Measurements from ENCODE around the gene SH2D3A.

The SH2D3A gene

DNA sequence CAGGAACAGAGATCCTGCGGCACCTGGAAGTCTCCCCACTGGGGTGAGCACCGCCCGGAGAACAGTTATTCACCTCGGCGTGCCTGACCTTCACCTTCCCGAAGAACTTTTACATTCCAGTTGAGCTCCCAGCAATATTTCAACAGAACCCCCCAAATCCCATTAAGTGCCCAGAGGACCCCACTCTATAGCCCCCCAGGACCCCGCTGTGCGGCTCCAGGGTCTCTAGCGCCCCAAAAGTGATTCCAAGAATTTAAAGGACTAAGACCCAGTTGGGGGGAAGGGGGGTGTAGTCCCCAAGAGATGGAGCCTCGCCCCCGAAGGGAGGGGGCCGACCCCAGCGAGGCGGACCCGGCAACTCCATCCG, 30.3 kb downstream of the SH2D3A start:
- DNase-seq: no peak

DNA sequence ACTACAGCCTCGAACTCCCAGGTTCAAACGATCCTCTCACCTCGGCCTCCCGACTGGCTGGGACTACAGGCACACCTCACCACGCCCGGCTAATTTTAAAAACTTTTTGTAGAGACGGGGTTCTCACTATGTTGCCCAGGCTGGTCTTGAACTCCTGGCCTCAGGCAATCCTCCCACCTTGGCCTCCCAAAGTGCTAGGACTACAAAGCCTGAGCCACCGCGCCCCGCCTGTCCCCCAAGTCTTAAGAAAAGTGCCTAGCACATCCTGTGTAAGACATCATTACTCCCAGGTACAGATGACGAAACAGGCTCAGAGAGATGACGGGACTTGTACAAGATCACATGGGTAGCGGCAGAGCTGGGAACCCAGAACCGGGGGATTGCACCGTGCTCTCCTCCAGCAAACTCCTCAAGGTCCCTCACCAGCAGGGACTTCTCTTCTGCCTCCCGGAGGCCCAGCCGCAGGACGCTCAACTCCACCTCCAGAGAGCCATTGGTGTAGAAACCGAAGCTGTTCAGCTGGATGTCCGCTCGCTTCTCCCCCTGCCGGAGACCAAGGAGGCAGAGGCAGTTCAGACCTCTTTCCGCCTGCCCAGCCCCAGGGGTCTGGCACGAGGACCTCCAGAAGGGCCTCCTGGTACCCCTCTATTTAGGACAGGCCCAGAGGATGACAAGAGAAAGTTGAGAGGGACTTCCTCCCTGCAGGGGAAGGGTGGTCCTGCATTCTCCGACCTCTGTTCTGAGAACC, 30.9 kb downstream of the SH2D3A start:
- peak; percentile 76 for DNase-seq

DNA sequence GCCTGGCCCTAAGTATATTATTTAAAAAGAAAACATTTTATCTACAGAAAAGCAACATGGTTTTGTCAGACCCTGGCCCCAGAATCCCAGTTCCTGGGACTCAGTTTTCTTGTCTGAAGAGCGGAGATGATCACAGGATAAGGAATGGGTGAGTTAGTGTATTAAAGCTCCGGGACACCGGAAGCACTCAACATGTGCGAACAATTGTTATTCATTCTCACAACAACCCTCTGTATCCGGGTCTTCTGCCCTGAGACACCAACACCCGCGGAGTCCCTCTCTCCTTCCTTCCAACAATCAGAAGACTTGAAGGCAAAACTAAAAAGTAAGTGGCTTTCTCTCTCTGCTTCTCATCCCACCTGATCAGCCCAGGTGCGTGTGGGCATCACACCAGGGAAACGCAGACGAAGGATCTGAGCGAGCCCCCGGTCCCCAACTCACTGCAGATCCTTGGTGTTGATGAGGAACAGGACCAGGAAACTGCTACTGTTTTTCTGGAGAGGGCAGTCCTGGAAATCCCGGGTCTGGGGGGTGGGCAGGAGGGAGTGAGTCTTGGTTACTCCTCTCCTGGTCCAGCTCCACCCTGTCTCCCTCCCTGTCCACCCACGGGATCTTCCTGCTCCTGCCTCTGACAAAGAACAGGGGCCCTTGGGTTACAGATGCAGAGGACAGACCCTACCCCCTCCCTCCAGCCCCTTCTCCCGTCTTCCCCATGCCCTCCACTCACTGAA, 31.9 kb downstream of the SH2D3A start:
- no peak for DNase-seq

DNA sequence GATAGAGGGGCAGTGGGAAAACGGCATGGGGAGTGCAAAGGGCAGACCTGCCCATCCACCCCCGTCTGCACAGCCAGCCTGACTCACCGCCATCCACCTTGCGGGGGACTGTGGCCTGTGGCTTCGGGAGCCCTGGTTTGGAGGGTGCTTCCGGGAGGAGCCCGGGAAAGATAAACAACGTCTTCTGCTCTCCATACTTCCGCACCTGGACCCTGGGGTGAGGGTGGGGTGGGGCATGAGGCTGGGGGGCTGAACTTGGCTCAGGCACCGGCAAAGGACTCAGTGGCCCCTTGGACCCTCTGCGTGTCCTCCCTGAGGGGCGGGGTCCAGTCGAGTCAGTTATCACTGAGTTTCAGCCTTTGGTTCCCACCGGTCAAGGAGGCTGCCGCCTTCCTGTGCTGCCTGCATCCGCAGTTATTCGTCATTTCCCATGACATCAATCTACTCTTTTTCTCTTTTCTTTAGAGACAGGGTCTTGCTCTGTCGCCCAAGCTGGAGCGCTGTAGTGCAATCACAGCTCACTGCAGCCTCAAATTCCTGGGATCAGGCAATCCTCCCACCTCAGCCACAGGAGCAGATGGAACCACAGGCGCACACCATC, 33.0 kb downstream of the SH2D3A start:
- DNase-seq: no peak

DNA sequence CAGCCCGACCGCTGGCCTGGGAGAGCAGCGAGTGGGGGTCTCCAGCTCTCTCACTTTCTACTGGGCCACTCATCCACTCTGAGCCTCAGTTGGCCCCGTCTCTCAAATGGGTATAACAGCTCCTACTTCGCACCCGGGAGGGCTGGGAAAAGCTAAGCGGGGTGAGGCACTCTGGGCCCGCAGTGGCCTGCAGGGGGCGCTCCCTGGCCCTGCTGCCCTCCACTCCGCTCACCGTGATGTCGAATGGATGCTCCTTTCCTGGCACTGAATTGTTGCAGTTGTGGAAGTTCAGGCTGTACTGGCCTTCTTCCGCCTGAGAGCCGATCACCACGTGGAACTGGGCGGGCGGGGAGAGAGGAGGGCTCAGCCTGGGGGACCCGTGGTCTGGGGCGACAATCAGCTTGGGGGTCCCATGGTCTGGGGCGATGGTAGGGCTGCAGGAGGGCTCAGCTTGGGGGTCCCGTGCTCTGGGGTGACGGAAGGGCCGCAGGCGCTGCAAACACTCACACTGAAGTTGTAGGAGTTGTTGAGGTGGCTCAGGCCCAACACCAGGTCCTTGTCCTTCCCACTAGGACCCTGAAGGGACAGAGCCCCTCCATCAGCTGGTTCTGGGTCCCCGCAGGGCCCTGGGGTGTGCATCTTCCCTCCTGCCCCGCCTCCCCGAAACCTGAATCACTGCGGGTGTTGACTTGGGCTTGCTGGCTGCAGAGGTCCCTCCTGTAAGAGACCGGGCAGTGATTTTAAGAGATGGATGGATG, 33.7 kb downstream of the SH2D3A start:
- no peak for DNase-seq

DNA sequence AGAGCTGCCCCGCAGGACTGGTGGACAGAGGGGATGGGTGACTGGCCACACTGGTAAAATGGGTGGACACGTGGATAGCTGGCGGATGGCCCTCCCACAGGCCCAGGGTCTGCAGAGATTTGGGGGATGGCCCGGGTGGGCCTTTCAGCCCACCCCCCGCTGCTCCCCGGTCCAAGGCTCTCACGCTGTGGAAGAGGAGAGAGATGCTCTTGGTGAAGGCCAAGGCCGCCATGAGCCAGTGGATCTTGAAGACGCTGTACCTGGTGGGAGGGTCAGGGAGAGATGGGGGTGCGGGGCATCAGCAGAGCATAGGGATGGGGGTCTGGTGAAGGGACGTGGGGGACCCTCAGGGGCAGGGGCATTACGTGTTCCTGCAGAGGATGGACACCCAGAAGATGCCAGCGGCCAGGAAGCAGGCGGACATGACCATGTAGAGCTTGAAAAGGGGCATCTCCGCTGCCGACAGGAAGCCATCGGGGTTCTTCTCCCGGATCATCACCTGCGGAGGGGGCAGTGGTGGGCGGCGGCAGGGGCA, 34.4 kb downstream of the SH2D3A start:
- DNase-seq: no peak

DNA sequence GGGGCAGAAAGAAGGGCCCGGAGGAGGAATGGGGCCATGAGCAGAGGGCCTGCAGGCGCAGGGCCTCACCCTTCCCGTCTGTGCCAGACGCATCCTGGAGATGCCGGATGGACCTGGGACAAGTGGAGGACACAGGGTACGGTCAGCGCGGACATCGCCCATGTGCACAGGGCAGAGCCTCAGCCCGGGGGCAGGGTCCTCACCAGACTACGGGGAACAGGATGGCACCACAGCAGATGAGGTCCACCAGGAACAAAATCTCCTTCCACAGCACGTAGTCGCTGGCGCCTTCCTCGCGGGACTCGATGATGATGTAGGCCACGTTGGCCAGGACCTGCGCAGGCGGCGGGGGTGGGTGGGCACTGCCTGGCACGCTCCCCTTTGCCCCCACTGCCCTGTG, 35.4 kb downstream of the SH2D3A start:
- DNase-seq: no peak

DNA sequence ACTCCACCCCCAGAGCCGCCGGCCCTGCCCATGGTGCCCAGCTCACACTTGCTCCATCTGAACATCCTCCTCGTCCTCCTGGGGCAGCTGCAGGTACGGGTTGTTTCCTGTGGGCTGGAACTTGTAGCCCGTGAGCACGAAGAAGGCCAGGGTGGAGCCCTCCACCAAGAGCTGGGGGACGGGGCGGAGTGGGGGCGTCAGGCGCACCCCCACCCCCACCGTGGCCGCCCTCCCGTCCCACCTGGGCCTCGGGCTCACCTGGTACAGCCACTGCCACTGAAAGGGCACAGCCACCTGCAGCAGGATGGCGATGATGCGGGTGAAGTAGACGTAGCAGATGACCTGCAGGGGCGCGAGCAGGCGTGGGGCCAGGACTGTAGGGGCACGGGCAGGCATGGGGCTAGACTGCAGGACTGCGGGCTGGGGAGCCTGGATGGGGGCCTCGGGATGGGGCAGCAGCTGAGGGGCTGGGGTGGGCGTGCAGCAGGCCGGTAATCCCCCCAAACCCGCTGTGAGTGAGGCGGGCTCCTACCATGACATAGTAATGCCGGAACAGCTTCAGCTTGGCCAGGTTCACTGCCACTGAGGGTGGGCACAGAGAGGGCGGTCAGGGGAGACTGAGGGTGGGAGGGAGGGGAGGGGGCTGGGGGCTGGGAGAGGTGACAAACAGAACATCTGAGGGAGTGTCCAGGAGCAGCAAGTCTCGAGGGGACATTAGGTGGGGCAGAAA, 36.1 kb downstream of the SH2D3A start:
- DNase-seq: no peak

DNA sequence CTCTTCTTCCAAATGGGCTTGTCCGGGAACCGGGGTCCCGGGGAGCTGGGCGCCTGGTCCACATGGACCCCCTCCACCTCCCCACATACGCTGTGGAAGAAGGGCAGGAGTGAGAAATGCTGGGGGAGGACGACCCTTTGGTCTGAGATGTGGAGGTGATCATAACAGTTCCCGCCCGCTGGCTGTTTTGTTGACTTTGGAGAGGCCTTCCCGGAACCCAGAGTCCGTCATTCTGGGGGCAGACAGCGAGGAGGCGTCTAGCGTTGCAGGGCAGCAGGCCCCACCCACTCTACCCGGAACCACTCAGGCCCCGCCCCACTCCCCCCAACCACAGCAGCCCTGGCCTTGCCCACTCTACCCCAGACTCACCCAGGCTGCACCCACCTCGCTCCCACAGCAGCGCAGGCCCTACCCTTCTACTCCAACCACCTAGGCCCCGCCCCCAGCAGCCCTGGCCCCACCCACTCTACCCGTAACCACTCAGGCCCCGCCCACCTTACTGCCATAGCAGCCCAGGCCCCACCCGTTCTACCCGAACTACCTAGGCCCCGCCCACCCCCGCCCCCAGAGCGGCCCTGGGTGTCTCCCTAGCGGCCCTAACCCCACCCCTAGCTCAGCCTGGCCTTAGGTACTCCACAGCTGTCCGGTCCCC, 37.0 kb downstream of the SH2D3A start:
- no peak for DNase-seq

DNA sequence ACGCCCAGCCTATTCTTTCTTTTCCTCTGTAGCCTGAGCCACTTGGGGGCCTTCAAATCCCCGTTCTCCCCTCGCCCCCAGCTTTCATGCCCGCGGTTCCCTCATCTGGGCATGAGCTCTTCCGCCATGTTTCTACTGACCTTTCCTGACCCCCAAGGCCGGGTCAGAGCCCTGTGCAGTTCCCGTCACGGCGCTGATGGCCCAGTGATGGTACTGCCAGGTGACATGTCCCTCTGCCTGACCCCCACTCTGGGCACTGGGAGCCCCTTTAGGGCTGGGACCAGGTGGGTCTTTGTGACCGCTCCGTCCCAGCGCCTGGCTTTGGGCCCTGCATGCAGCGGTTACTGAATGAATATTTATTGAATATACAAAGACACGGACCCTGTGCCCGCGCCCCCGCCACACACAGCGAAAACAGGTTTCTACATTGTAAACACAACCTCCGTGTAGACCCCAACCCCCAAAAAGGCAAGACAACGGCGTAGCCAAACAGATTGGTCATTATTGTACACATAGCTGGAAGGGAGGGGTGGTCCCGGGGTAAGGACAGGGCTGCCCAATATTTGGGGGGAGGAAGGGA, 37.6 kb downstream of the SH2D3A start:
- no peak for DNase-seq

DNA sequence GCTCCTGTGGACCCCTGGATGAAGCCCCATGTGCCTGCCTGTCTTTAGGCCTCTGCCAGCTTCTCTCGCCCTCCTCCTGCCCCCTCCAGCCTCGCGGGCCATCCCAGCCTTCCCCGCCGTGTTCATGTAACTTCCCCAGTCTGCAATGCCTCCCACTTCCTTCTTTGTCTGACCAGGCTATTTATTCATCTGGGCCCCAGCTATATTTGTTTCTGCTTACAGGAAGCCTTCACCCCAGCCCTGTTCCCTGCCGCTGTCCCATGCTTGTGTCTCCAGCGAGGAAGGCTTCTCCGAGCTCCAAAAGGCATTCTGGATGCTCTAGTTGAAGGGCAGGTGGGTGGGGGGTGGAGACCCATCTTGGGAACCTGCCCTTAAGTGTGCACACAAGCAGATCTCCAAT, 38.9 kb downstream of the SH2D3A start:
- DNase-seq: peak; percentile 36

DNA sequence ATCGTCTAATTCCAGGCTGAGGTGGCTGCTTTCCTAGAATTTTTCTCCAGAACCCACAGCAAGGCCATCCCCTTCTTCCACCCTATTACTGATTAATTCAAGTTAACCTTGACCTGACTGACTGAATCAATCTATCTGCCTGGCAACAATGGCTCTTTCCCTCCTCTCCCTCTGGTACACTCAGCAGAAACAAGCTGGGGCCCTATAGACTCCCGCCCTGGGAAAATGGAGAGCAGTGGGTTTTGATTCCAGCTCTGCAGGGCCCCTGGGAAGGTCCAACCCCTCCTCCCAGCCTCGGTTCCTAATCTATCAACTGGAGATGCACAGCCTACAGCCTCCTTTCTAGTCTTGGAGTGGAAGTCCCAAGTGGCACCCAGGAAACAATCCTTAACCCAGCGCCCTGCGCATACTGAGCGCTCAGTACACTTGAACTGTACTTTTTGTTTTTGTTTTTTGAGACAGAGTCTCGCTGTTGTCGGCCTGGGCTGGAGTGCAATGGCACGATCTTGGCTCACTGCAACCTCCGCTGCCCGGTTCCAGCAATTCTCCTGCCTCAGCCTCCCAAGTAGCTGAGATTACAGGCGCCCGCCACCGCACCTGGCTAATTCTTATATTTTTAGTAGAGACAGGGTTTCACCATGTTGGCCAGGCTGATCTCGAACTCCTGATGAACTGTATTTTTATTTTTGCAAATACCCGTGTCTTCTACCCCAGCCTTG, 41.6 kb downstream of the SH2D3A start:
- DNase-seq: no peak

DNA sequence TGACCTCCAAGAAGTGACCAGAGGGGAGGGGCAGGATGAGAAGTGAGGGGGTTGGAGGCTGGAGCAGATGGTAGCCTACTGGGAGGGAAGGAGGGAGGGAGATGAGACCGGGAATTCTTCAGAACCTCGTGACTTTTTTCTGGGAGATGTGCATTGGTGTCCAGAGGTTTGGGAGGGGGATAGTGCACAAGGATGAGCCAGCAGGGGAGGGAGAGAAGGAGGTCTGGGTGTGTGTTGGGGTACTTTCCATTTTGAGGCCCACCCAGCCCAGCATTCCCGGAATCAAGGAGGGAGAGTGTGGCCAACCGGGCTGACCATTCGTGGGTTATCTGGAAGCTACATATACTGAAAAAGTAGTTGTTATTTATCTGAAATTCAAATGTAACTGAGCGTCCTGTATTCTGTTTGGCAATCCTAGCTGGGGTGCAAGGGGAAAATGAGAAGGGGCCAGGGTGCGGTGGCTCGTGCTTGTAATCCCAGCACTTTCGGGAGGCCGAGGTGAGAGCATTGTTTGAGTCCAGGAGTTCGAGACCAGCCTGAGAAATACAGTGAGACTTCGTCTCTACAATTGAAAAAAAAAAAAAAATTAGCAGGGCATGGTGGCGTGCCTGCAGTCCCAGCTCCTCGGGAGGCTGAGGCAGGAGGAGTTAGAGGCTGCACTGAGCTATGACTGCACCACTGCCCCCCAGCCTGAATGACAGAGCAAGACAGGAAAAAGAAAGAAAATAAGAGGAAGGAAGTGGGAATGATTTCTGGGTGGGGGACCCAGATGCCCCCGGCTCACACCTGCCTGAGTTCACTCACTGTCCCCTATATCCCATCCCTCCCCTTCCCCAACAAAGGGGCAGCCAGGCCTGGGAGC, 42.4 kb downstream of the SH2D3A start:
- no peak for DNase-seq

DNA sequence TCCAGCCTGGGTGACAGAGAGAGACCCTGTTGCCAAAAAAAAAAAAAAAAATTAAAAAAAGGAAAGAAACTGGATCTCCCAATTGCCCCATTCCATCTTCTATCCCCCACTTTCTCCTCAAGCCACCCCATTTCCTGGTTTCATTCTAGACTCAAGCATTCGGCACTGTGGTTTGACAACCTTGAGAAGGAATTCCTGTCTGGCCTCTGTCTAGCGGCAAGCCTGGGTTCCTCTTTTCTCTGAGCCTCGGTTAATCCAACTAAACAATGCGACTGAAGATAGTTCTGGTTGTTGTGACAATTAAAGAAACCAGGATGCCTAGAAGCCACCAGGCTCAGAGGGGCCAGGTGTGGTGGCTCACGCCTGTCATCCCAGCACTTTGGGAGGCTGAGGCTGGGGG, 43.5 kb downstream of the SH2D3A start:
- no peak for DNase-seq

DNA sequence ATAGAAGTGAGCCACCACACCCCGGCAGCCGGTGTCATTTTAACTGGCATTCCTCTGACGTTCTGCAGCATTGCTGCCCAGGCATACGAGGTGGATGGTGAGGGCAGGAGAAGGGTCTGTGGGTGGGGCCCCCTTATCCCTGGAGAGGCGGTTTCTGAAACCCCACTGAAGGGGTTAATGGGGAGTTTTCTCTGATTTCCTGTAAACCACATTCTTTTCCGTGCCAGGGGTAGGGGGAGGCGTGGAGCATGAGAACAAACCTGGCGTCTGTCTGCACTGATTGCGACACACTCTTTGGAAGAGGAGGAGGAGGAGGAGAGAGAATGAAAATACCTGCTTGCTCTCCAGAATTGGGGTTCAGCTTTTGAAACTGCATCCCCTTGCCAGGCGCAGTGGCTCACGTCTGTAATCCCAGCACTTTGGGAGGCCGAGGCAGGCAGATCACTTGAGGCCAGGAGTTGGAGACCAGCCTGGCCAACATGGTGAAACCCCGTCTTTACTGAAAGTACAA, 44.1 kb downstream of the SH2D3A start:
- DNase-seq: no peak

DNA sequence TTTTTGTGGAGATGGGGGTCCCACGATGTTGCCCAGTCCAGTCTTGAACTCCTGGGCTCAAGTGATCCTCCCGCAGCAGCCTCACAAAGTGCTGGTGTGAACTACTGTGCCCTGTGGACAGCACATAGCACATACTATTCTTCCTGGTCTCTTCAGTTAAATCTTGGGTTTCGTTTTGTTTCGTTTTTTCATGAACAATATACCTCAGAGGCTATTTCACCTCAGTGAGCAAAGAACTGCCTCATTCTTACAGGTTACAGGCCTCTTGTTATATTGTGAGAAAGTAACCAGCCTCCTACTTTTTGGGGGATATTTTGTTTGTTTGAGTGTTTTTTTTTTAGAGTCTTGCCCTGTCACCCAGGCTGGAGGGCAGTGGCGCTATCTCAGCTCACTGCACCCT, 45.5 kb downstream of the SH2D3A start:
- no peak for DNase-seq

DNA sequence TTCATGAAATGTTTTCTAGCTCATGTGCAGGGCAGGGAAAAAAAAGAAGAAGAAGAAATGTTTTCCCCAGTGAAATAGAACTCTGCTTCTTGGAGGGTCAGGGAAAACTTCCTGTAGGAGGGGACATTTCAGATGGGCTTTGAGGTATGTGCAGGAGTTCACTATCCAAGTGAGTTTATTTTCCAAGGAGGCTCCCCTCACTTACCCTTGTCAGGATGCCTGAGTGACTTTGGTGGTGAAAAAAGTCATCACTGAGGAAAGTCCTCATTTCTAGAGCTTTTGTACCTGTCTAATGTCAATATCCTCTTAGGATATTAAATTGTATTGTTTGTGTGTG, 46.1 kb downstream of the SH2D3A start:
- DNase-seq: no peak

DNA sequence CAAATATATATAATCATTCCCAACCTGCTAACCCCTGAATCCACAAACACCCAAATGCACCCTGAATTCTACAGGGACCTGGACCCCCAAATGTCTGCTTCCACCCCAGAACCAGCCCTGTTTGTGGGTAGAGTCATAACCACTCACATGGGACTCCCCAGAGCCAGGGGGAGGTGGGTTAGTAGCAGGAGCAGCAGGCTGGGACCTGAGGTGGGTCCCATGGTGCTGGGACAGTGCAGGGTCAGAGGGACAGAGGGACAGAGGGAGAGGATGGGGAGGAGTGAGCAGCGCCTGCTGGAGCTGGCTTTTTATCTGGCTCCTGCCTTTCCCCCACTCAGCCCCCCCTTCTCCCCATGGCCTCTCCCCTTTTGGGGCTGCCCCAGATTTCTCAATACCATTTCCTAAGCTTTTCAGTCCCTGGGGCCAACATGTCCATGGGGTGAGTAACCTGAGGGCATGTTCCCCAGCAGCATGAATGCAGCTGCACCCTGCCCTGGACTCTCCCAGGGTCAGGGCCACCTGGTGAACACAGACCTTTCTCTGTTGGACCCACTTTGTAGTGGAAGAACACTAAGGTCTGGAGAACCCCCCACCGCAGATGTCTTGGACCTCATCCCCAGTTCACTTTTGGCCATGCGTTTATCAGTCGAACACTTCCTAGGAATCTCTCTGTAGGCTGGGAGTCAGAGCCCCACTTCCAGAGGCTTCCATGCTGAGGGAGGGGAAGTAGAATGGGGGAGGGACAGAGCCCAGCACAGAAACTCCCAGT, 46.7 kb downstream of the SH2D3A start, which contains the start of gene C3:
C3 (minus strand) TSS at position 282 of the 769 bp plus-strand sequence; CDS start at position 221, 61 bp downstream.
- DNase-seq: peak; percentile 56

DNA sequence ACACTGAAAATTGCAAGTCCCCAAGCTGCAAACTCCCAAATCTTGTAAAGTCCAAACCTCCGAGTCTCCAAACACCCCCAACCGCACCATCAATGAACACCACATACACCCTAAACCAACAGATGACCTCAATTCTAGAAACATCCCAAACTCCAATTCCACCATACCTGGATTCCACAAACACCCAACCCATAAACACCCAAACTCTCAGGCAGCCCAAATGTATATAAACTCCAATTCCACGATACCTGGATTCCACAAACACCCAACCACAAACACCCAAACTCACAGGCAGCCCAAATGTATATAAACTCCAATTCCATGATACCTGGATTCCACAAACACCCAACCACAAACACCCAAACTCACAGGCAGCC, 47.3 kb downstream of the SH2D3A start:
- no peak for DNase-seq
